SH-SY5Y (cell line): ENCODE results near the gene CMBL.
A peak's percentile ranks its signal among the peaks of the same experiment; 100 is the strongest.

ENCODE experiments used
- GATA2 ChIP-seq: IDR thresholded peaks from 2 replicates; pipeline ENCODE4 v1.6.1; 2011; ENCODE audit warnings: mild to moderate bottlenecking, low read depth, low read length
- GATA3 ChIP-seq: IDR thresholded peaks from 2 replicates; pipeline ENCODE4 v1.6.1; 2011; ENCODE audit warnings: low read depth, mild to moderate bottlenecking, low read length, moderate library complexity

The CMBL gene

DNA sequence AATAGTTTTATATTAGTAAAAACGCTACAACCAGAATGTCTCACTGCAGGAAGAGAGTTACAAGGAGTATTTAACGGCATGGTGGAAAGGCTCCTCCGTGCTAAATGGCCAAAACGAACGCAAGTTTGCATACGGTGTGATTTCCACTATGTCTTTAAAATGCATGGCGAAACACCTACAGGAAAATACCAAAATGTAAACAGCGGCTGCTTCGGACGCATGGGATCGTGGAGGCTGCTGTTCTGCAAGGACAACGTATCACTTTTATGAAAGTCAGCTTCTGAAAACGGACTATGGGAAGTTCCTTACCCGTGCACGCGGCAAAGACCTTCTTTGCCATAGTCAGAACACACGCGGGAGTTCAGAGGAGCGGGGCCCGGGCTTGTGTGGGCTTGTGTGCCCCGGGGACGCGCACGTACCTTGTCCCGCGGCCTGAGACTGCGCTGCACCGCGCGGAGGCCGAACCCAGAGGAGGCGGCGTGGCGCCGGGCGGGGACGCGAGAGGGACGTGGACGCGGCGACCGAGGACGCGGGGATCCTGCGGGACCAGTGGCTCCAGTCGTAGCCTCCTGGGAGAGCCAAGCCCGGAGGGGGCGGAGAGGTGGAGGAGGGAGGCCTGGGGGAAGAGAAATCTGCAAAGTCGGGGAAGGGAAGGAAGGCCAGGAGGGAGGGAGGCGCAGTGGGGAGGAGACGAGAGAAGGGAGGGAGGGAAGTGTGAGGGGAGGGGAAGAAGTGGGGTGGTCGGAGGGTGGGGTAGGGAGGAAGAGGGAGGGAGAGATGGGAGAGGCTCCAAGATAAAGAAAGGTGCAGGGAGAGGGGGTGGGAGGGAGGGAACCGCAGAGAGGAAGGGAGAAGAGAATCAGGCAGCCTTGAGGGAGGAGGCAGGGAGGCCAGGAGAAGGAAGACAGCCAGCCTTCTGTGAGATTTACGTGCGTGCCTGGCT lies at the start of gene CMBL:
Gene CMBL (minus strand): TSS at position 697 of the 943 bp plus-strand sequence. CDS start 17,140 bp downstream, outside the sequence.
- TF ChIP-seq GATA3 (no peak), GATA2 (no peak)

DNA sequence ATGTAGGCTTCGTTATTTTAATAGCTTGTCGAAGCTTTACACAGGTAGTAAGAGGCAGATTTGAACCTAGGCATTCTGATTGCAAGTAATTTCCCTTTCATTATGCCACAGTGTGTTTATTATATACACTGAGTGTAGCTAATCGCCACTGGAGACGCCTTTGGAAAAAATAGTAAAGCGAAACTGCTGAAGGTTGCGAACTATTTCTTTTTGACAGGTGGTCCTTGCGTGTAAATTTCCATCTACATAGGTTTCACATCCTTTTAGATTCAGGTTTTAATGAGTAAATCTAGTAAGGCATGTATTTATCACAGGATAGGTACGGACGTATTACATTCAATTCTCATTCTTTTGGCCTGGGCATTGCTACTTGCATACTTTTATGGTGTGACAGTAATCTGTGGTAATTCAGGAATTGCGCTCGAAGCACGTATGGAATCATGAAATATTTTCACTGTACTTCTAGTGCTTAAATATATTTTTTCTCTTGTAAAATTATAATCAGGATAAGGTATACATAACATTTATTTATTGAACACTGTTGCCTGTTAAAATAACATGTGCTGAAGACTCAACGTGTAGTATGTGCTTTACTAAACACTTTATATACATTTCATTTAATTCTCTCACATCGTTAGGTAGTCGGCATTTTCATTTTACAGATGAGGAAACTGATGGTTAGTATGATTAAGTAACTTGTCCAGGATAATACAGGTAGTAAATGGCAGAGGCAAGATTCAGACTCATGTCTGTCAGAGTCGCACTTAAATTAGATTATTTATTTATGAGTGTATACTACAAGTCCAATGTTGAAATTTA lies 47.6 kb upstream of the CMBL start:
- no peak for TF ChIP-seq GATA2
- no peak for TF ChIP-seq GATA3

DNA sequence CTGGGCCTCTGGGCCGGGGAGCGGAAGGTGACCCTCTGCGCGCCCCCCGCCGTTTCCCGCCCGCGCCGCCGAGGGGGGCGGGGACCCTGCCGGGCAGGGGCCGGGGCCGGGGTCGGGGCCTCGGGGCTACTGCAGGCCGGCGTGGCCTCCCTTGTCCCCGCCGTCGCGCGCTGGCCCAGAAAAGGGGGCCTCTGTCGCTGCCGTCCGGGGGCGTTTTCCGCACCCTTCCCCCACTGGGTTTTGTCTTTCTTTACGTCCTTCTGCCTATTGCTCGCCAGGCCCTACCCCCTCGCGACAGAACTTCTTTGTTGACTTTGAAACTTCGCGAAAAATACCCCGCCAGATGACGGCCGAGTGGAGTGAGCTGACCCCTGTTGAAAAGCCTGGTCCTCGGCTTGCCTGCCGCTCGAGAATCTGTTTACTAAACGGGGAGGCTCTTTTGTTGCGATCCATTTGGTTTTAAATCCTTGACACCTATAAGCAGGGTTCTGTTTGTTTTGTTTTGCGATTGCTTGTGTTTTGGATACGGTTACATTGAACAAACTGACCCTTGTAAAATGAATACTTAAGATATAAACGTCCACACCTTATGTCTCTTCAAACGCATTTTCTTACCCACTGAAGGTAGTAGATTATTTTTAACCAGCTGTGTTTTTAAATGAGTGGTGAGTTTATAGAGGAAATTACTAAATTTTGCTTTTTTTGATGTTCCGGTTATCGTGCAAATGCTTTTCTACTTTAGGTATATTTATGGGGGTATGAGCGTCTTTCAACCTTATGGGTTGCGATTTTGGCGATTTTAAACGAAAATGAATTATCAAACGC lies 46.6 kb upstream of the CMBL start:
- TF ChIP-seq GATA3 (no peak), GATA2 (no peak)

DNA sequence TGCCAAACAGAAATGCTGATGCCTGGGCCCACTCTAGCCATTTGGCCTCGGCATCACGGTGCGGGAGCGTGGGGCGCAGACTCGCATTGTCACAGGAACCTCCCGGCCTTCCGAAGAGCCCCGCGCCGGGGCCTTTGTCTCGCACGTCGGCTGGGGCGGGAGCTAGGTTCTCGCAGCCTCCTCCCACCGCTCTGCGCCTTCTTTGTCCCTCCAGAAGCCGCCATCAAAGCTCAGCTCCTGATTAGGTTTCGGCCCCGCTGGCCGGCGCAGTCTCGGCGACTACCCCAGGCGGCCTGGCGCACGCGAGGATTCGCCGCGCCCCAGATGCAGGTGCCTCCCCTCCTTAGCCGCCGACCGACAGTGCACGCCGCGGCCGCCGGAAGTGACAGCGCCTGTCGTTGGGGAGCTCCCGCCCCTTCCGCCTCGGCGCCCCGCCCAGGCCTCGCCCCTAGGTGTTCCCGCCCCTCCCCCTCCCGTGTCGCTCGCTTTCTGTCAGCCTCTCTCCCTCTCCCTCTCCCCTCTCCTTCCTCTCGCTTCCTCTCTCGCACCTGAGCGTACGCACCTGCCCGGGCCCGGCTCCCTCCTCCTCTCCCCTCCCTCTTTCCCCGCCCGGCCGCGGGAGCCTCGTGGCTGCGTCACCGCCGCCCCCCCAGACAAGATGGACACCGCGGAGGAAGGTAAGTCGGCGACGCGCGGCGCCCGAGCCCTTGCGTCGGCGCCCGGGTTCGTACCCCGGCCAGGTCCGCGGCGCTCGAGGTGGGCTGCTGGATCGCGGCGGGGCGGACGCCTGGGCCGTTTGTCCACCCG lies 45.7 kb upstream of the CMBL start, which contains the start of gene MARCHF6:
Gene MARCHF6 (plus strand): TSS at position 455 of the 807 bp plus-strand sequence. CDS start 204 bp downstream, at position 659.
- 0 out of 2 replicates have a peak, but pooled peaks have one; percentile 4 for TF ChIP-seq GATA2
- TF ChIP-seq GATA3: no peak

DNA sequence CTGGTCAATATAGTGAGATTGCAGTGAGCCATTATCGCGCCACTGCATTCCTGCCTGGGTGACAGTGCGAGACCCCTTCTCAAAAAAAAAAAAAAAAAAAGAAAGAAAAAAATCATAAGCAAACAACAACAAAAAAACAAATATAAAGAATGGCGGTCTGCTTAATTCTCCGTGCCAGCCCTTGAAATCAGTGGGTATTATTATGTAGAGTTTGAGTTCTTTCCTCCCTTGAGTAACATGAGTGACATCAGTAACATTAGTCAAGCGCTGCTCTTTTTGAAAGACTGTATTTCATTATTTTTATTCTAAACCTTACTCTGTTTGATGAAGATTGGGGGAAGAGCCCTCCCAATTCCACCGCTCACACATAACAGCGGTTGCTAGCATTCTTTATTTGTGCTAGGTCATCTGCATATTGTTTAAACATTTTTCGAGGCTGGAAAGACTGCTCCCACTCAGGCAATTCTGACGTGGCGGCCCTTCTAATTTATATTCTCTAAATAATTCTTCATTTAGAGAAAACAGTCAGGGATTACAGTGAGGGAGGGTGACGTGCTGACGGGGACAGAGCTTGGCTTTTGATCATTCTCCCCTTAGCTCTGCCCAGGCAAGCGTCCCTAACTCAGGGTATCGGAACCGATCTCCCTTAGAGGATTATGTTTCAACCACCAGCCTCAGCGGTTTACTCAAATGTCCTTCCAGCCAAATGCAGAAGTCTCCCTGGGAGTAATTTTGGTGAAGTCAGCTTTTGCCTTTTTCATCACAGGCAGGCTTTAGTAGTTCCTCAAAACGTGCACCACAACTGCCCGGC lies 44.9 kb upstream of the CMBL start:
- TF ChIP-seq GATA2 (no peak), GATA3 (no peak)

DNA sequence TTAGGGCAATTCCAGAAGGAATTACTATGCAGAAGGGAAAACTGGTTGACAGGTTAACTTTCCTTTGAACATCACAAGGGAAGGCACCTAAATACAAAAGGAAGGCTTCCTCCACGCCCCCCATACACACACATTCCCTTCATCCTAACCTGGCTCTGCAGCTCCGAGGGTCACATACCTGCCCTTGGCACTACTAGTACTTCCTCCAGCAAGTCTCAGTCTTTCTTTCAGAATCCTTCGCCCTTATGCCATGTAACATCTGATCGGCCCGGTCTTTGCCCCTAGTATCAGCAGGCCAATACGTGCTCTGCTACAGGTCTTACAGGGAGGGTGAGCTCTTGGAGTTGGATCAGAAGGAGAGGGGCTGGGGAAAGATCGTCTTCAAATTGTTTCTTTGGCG lies 44.2 kb upstream of the CMBL start:
- TF ChIP-seq GATA3 (no peak), GATA2 (no peak)

DNA sequence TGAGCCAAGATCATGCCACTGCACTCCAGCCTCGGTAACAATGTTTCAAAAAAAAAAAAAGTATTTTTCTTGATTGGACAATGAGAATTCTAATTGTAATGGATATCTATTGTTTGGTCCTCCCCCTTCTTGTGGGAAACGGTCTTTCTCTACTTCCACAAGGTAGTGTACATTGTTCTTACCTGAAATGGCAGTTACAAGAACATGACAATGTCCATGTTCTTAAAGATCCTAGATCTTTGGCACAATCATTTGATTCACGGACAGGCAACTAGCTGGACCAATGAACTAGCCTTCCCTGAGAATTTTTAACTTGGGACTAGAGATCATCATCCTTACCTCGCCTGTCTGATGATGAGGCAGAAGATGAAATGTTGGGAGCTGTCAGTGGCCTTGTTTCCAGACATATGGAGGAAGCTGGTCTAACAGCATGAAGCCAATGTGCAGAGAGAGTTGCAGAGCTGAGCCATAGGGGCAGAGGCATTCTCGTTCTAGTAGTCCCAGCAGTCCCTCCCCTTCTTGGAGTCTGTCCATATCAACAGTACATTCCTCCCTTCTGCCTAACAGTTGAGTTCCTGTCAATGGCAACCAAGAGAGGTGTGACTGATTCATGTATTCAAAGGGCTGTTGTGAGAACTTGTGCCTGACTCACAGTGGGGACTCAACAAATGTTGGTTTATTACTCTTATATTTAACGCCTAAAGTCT lies 43.6 kb upstream of the CMBL start:
- TF ChIP-seq GATA3: no peak
- no peak for TF ChIP-seq GATA2

DNA sequence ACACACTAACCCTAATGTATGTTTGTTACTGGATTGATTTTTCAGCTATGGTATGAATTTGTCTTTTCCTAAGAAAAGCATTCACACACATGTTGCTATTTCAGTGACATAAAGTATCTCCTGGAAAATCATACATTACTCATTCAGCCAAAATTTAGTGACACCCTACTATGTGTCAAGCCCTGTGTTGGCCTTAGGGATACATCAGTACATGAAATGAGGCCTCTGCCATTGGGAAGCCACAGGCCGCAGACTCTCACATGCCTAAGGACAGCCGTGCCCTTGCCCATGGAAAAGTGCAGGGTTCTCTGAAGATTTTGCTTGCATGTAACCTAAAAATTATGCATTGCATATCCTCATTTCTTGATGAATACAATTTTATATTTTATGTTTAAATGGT lies 40.6 kb upstream of the CMBL start:
- TF ChIP-seq GATA2 (no peak), GATA3 (no peak)

DNA sequence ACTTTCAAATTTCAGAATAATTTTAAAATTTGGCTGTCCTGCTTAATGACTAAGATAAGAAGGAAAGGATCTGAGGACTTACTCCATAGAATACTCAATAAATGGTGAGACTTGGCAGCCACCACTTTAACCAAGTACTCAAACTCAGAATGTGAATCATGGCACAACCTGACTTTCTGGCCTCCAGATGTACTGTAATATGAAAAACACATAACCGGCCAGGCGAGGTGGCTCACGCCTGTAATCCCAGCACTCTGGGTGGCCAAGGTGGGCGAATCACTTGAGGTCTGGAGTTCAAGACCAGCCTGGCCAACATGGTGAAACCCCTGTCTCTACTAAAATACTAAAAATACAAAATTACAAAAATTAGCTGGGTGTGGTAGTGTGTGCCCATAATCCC lies 35.8 kb upstream of the CMBL start:
- no peak for TF ChIP-seq GATA2

DNA sequence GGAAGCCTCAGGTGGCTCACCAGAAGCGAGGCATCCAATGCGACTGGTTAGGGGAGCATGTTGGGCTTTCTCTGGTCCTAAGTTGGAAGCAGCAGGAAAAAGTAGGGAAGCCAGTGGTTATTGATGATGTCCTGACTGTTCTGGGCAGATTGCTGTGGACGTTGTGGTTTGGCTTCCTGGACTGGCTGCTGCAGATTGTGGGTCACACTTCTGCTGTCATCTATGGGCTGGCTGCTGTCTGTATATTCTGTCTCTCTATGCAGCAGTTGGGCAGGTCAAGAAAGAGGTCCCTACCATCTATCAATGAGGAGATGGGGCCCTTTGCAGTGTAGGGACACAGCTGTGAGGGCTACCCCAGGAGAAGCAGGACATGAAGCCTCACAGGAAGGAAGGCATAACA lies 32.3 kb upstream of the CMBL start:
- no peak for TF ChIP-seq GATA2
- TF ChIP-seq GATA3: no peak

DNA sequence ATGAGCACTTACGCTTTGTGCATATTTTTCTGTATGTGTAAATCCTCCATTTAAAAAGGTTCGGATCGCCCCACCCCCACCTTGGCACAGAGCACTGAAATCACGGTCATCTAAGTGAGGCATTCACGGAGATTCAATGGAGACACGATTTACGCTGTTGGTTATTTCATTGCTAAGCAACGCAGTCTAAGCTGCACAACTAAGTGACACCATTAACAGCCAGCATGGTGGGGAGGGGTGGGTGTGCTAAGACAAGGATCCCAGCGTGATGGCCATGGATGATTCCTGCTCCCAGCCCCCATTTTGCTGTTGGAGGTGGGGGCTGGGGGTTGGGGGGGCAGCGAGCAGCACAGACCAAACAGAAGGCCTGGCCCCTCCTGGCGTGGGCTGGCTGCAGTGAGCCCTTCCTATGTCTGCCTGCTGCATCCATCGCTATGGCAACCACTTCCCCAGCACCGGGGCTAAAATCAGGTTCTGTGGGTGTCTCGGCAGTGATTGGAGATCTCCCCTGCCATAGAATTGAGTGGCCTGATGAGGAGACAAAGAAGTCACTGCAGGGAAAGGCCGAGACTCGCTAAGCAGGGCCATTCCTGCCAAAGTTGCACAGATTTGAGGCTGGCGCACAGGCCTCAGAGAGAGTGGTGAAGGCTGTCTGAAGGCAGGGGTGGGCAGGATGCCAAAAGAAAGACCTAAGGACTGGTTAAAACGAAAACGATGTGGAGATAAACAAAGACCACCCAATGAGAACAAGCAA lies 31.5 kb upstream of the CMBL start:
- TF ChIP-seq GATA2: peak; percentile 66
- no peak for TF ChIP-seq GATA3
